ENCODE measurements around the gene CRK.
"Not testable (repeated sequence)": the region's sequence is repeated elsewhere in the genome, so short reads cannot be mapped to it uniquely, and the experiment has no call there.

Gene CRK

DNA sequence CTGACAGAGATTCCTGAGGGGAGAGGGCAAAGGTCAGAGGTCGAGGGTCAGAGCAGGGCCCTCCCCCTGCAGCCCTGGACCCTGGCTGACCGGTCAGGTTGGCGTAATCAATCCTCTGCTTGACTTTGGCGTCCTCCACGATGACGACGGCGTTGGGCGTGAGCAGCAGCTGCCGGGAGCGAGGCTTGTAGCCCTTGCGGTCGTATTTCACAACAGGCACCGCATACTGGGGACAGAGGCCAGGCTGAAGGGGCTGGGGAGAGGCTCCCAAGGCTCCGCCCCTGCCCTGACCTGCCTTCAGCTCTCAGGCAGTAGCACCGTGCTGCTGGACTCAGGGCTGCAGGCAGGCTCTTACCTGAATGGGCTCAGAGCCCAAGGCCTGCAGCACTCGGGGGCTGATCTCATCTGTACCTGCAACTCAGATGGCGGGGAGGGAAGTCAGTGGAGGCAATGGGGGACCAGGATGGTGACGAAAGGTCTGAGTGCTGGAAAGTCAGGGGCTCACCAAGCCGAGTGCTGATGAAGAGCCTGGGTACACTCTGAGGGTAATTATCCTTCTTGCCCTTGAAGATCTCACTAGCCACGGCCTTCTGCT lies 12.0 kb upstream of the CRK start:
- peak; percentile 80 for DNase-seq (ENCODE audit: low read depth)

DNA sequence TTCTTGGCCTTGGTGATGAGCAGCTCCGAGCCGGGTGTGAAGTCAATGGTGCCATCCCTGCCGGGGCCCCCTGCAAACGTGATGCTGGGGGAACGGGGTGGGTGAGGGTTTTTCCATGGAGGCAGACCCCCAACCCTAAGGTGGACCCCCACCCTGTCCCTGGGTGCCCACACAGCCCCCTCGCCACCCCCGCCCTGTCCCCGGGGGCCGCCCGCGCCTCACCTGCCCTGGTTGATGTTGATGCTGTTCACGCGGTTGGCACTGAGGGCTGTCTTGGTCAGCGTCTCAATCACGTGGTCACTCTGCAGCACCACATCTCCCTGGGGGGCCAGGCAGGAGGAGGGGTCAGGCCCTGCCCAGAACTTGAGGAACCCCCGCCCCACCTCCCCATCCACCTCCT lies 11.2 kb upstream of the CRK start:
- no peak for DNase-seq (ENCODE audit: low read depth)

DNA sequence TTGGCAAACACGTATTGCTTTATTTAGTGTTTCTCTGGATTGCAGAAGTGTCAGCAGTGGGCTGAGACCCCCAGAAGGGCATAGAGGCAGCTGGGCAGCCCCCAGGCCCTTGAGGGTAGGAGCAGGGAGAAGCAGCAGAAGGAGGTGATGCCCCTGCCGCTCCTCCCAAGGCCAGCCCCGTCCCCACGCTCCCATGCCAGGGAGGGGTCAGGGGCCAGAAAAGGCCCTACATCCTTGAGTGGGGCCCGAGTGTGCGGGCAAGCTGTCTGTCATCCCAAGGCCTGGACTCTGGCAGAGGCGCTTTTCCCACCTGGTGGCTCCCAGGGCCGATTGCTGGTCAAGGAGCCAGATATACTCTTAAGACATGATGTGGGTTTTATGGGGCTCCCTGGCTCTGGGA lies 8.2 kb upstream of the CRK start:
- no peak for DNase-seq (ENCODE audit: low read depth)

DNA sequence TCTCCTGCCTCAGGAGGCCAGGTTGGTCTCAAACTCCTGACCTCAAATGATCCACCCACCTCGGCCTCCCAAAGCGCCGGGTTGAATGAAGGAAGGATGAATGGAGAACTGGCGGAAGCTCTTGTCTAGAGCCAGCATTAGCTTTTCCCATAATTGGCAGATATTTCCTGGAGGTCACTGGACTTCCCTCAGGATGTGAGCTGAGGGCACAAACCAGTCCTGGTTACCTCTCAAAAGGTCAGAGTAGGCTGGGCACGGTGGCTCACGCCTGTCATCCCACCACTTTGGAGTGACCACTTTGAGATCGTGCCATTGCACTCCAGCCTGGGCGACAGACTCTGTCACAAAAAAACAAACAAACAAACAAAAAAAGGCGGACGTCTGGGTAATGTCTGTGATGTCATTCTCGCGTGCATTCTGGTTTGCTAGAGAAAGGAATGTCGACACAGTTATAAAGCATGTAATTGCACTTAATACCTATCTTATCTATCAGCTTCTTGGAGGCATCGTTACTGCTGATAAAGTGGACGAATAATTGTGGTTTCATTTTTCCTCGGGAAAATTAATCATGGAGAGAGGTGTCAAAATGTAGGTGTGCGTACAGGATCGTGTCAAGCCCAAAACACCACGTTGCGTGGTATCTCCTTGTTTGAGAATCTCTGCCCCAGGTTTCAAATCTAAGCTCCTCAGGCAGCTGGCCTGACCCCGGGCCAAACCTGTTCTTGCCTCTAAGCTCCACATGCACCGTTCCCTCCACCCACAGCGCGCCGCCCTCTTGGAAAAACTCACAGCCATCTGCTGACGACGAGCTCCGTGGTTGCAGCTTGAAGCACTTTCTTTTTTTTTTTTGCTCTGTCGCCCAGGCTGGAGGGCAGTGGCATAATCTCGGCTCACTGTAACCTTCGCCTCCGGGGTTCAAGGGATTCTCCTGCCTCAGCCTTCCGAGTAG lies 6.4 kb upstream of the CRK start:
- peak; percentile 74 for DNase-seq (ENCODE audit: low read depth)

DNA sequence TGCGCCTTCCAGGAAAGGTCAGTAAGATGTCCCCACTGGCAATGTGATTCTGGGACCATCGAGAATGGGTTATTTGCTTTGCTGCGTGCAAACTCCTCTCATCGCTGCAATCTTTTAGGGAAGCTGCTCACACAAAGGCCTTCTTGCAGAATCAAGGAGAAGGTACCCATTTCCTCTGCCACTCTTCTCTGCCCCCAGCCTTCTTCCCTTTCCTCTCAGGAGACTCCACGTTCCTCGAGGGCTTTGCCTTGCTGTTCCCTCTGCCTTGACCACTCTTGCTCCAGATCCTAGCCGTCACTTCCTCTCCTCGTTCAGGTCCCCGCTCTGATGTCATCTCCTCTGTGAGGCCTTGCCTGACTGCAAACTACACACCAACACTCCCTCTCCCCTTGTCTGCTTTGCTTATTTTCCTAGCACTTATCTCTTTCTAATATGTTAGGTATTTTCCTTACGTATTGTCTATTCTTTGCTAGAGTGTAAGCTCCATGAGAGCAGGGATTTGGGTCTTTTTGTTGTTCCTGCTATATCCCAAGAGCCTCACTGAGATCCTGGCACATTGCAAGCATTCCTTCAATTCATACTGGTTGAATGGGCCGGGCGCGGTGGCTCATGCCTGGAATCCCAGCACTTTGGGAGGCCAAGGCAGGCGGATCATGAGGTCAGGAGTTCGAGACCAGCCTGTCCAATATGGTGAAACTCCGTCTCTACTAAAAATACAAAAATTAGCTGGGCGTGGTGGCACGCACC lies 5.3 kb upstream of the CRK start:
- DNase-seq (ENCODE audit: low read depth) = no peak

DNA sequence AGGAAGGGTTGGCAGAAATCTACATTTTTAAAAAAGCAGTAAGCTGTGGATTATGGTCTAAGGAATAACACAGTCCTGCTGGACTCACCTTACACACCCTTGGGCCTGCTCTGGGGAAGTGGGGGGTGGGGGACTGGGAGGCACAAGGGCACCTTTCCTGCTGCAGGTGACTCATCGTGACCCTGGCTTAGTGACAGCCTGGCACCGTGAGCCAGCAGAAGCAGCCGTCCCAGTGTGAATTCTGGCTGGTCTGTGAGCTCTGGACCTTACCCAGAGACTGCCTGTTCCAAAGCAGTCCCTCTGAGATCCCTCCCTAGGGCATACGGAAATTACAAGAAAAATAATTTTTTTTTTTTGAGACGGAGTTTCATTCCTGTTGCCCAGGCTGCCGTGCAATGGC lies 4.2 kb upstream of the CRK start:
- DNase-seq (ENCODE audit: low read depth) = no peak

DNA sequence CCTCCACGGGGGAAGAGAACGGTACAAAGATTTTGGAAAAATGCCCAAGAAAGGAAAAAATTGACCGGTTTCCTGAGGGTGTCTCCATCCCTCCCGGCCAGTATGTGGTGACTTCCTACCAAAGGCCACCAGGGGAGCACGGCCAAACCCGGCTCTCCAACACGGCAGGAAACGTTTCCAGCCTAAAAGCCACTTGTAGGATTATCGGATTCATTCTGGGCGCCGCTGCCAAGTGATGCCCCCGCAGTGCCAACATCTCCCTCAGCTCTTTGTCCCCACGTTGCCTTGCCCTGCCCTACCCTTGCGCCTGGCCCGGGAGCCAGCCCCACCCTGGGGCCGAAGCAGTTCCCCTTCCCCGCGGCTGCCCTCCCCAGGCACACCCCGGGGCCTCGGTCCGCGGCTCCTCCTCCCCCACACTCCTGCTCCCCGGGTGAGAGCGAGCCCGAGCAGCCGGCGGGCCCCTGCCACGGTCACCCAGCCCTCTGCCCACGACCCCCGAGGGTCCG lies 688 bp downstream of the CRK start:
- peak; percentile 41 for DNase-seq (ENCODE audit: low read depth)

DNA sequence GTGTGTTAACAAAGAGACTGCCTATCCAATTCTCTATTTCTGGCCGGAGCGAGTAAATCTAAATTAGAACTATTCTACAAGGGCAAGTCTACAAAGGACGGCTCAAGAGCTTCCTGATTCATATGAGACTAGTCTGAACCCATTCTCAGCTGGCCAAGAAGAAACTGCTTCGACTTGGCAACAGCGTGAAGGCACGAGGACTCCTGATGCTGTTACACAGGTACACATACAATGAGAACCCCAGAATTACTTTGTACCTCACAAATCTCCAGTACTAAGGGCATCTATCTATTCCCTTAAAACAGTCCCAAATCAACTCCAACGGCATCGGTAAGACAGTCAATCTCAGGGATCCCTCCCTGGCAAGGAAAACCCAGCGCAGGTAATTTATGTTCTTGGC lies 1.5 kb downstream of the CRK start:
- no peak for DNase-seq (ENCODE audit: low read depth)

DNA sequence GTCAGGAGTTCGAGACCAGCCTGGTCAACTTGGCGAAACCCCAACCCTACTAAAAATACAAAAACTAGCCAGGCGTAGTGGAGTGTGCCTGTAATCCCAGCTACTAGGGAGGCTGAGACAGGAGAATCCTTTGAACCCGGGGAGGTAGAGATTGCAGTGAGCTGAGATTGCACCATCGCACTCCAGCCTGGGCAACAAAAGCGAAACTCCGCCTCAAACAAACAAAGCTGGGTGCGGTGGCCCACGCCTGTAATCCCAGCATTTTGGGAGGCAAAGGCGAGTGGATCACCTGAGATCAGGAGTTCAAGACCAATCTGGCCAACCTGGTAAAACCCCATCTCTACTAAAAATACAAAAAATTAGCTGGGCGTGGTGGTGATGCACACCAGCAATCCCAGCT lies 2.3 kb downstream of the CRK start:
- not testable (repeated sequence) for DNase-seq (ENCODE audit: low read depth)

DNA sequence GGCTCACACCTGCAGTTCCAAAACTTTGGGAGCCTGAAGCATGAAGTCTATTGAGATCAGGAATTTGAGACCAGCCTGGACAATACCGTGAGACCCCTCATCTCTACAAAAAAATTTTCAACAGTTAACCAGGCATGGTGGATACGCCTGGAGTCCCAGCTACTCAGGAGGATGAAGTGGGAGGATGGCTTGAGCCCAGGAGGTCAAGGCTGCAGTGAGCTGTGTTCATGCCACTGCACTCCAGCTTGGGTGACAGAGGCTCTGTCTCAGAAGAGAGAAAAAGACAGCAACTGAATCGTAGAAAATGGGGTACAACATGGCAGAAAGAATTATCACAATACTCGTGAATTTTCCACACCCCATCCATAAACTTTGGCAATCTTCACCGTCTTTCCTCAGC lies 3.2 kb downstream of the CRK start:
- no peak for DNase-seq (ENCODE audit: low read depth)

DNA sequence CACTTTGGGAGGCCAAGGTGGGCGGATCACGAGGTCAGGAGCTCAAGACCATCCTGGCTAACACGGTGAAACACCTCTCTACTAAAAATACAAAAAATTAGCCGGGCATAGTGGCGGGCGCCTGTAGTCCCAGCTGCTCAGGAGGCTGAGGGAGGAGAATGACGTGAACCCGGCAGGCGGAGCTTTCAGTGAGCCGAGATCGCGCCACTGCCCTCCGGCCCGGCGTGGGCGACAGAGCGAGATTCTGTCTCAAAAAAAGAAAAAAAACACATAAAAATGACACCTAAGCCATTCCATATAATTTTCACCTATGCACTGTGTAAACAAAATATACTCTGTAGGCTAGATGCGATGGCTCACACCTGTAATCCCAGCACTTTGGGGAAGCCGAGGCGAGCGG lies 5.8 kb downstream of the CRK start:
- not testable (repeated sequence) for DNase-seq (ENCODE audit: low read depth)

DNA sequence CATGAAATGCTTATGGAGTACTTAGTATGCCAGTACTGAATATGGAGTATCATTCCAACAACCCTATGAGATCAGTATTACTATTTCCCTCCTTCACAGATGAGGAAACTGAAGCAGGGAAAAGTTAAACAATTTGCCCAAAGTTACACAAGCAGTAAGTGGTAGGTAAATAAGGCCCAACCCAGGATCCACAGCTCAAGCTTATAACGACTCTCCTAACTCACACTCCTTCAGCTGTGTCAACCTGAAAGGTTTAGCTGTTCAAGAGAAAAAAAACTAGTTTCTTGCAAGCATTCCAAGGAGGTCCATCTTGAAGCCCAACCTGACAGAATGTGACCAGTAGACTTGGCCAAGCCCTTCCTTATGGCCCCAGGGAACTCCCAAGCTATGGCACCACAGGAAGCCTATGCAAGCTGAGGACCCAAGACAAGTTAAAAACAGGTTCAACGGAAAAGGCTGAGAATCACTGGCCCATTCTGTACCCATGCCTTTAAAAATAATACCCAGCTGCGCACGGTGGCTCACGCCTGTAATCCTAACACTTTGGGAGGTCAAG lies 6.5 kb downstream of the CRK start:
- DNase-seq (ENCODE audit: low read depth) = no peak

DNA sequence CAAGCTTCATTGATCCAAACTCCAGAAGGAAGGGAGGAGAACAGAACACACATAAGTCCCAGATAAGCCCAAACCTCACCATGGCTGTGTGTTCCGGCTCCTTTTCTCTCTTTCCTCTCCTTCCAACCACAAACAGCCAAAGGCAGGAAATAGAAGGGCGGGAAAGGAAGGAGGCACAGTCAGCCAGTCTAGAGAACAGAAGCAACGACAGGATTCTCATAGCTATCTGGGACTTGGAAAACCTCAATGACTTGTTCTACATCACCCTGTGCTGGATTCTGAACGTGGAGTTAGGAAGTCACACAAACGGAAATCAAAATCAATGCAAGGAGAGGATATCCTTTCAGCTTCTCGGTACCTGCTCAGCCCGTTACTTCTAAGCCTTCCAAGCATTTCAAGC lies 9.0 kb downstream of the CRK start:
- no peak for DNase-seq (ENCODE audit: low read depth)

DNA sequence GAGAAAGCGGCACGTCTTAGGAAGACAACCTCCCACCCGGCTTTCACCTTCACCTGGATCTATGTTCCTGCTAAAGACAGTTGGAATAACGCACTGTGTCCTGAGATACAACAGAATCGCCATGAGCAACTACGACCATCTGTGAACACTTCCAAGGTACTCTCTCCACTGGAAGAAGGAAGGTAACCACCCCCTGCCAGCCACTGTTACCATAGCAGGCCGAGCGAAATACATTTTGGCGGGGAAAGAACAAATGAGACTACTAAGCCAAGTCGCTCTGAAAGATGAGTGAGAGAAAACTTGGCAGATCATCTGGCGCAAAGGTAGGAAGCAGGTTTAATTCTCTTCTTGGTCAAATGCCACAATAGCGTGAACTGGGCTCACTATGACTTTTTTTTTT lies 9.8 kb downstream of the CRK start:
- no peak for DNase-seq (ENCODE audit: low read depth)

DNA sequence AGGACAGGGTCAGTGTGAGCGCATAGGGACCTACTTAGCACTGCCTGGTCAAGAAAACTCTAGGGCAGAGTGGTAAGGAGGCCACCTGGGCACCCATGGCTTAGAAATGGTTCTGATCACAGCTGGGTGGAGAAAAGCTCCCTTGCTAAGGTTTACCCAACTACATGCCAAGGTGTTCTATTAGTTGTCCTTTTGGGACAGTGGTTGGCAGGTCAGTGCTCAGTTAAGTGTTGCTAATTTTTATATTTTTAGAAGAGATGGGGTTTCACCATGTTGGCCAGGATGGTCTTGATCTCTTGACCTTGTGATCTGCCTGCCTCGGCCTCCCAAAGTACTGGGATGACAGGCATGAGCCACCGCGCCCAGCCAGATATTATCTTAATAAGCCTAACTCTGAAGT lies 10.3 kb downstream of the CRK start:
- not testable (repeated sequence) for DNase-seq (ENCODE audit: low read depth)

DNA sequence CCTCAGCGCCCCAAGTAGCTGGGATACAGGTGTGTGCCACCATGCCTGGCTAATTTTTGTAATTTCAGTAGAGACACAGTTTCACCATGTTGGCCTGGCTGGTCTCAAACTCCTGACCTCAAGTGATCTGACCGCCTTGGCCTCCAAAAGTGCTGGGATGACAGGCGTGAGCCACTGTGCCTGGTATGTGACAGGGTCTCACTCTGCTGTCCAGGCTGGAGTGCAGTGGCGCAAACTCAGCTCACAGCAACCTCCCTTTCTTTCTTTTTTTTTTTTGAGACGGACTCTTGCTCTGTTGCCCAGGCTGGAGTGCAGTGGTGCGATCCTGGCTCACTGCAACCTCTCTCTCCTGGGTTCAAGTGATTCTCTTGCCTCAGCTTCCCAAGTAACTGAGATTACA lies 13.3 kb downstream of the CRK start:
- not testable (repeated sequence) for DNase-seq (ENCODE audit: low read depth)

DNA sequence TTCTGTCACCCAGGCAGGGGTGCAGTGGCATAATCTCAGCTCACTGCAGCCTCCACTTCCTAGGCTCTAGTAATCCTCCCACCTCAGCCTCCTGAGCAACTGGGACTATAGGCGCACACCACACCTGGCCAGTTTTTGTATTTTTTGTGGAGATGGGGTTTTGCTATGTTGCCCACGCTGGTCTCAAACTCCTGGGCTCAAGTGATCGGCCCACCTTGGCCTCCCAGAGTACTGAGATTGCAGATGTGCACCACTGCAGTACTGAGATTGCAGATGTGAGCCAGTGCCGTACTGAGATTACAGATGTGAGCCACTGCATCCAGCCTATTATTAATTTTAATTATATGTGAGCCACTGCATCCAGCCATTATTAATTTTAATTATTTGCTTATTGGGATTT lies 13.8 kb downstream of the CRK start:
- DNase-seq (ENCODE audit: low read depth) = no peak

DNA sequence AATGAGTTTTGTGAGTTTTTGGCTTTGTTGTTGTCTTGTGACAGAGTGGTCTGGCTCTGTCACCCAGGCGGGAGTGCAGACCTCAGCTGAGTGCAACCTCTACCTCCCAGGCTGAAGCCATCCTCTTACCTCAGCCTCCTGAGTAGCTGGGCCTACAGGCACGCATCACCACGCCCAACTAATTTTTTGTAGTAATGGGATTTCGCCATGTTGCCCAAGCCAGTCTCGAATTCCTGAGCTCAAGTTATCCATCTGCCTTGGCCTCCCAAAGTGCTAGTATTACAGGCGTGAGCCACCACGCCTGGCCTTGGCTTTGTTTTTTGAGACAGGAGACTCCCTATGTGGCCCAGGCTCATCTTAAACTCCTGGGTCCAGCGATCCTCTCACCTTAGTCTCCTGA lies 15.1 kb downstream of the CRK start:
- DNase-seq (ENCODE audit: low read depth) = no peak

DNA sequence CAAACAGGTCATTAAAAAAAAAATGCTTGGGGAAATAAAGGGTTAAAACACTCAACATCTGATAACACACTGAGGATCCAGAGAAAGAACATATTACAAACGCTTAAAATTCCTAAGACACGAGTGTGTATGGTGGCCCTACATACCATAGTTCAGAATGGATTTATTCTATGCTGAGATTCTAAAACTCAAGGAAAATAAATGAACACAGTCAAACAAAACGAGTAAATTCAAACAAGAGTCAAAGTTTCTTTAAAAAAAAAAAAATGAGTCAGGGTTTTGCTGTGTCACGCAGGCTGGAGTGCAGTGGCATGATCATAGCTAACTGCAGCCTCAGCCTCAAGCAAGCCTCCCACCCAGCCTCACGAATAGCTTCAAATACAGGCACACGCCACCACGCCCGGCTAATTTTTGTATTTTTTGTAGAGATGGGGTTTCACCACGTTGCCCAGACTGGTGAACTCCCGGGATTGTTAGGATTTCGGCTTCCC lies 17.4 kb downstream of the CRK start:
- DNase-seq (ENCODE audit: low read depth) = peak; percentile 94

DNA sequence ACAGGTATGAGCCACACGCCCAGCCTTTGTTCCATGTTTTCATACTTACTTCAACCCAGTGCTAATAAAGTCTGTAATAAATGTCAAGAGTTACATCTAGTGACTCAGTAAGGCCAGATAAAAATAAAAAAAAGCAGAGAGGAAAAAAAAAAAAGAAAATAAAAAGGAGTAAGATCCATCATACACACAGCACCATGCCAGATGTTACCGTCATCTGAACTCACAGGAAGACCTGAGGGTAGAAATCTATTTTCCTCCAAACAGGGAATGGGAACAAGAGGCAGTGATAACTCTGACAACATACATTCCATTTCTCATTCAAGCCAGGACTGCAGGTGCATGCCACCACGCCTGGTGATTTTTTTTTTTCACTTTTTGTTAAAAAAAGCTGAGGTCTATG lies 20.7 kb downstream of the CRK start:
- no peak for DNase-seq (ENCODE audit: low read depth)

DNA sequence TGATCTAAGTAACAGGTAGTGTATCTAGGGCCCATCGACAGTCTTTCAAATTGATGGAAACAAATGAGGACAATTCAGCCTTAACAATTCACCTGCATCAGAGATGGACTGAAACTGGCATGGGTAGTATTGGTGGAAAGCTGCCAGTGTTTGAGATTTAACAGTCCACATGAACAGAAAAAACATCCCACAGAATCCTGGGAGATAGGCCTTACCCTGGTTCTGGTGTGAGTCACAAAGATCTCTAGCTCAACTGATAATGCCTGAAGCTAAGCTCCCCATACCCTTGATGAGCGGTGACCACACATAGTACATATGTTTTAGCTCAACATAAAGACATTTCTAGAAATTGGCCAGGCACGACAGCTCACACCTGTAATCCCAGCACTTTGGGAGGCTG lies 21.9 kb downstream of the CRK start:
- DNase-seq (ENCODE audit: low read depth) = peak; percentile 95

DNA sequence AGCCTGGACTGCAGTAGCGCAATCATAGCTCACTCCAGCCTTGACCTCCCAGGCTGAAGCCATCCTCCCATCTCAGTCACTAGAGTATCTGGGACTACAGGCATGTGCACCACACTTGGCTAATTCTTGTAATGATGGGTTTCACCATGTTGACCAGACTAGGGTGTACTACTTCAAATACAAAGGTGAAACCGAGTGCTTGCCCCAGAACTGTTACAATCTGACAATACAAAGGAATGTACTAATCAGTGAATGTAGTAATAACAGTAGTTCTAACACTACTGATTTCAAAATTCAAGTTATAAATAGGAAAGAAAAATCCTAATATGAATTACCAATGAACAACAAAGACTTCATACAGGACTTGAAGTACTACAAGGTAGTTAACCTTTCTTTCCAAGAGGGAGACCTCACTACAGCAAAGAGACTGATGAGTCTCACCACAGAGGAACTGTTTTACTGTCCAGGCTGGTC lies 24.4 kb downstream of the CRK start:
- no peak for DNase-seq (ENCODE audit: low read depth)

Data from amniotic epithelial cell (primary cell).